ENCODE data around the gene SLCO1A2. TPM values are rescaled to one million over a fixed set of nuclear protein-coding genes. Genes with fewer than 3 reads are reported as not detected.

The SLCO1A2 gene
- total RNA-seq: not detected

GRCh38 chr12:21334771-21335325 lies at the start of gene SLCO1A2:
Gene SLCO1A2 (minus strand): TSS chr12:21334917. CDS start chr12:21334647, 270 bp downstream.

GRCh38 chr12:21372602-21373001 lies 37.9 kb upstream of the SLCO1A2 start, which contains the start of gene IAPP:
Gene IAPP (plus strand): TSS chr12:21372902. CDS start chr12:21373352, 450 bp downstream.

Other genes starting within 250 kb of the SLCO1A2 start
- gene SLCO1B1, start 203.7 kb downstream of the SLCO1A2 start, total RNA-seq: not detected
- not detected for gene IAPP, start 38.0 kb upstream of the SLCO1A2 start, total RNA-seq
- gene PYROXD1, start 102.7 kb upstream of the SLCO1A2 start, total RNA-seq: 14.2 TPM
- 25.8 TPM for gene RECQL, start 166.7 kb upstream of the SLCO1A2 start, total RNA-seq
- 19.4 TPM for gene GOLT1B, start 166.9 kb upstream of the SLCO1A2 start, total RNA-seq
- 13.3 TPM for gene SPX, start 191.4 kb upstream of the SLCO1A2 start, total RNA-seq

All from metanephros (tissue), 1 donor.